HFFc6 (cell line): Measurements from ENCODE around the gene DACH1. TPM values are rescaled to one million over a fixed set of nuclear protein-coding genes. Genes with fewer than 3 reads are reported as not detected.

Experiments used
- DNase-seq: peaks from one replicate; pipeline ENCODE4 v3.0.0-alpha.2; 2018
- H3K27ac Mint-ChIP-seq: 2 replicates; pipeline ENCODE4 v1.8.0; 2020; ENCODE audit warnings: mild to moderate bottlenecking, mixed read lengths
- H3K27me3 Mint-ChIP-seq: 2 replicates; pipeline ENCODE4 v1.8.0; 2021; ENCODE audit warnings: mild to moderate bottlenecking, moderate library complexity, mixed read lengths; ENCODE audit not compliant: insufficient read depth
- H3K36me3 Mint-ChIP-seq: 2 replicates; pipeline ENCODE4 v1.8.0; 2021; ENCODE audit warnings: low read depth, mixed read lengths
- H3K4me1 Mint-ChIP-seq: 2 replicates; pipeline ENCODE4 v1.8.0; 2020; ENCODE audit warnings: low read depth, mixed read lengths
- H3K4me3 Mint-ChIP-seq: 2 replicates; pipeline ENCODE4 v1.8.0; 2020; ENCODE audit warnings: mild to moderate bottlenecking, moderate library complexity, mixed read lengths
- H3K9me3 Mint-ChIP-seq: 2 replicates; pipeline ENCODE4 v1.8.0; 2020; ENCODE audit warnings: mild to moderate bottlenecking, mixed read lengths
- total RNA-seq, 6 experiments: library from RNA; stranded (reverse); fragmentation: NEBNext Ultra II Directional; extraction: Animal tissue kit (Norgen Biotek cat#: 25700); gene quantifications; 2 replicates in 1 of 6; 3 replicates in 5 of 6; pipeline ENCODE4 v1.2.3, GENCODE V29; 2021
- TF ChIP-seq, protein P1 (sequence below): fragments of 200-600 bp; sonication (generic); IDR thresholded peaks from 2 replicates; pipeline ENCODE4 v1.5.0; 2021; ENCODE audit warnings: antibody characterized with exemption, mild to moderate bottlenecking

Gene DACH1
- total RNA-seq, 6 experiments from 2014 or later: not detected

DNA sequence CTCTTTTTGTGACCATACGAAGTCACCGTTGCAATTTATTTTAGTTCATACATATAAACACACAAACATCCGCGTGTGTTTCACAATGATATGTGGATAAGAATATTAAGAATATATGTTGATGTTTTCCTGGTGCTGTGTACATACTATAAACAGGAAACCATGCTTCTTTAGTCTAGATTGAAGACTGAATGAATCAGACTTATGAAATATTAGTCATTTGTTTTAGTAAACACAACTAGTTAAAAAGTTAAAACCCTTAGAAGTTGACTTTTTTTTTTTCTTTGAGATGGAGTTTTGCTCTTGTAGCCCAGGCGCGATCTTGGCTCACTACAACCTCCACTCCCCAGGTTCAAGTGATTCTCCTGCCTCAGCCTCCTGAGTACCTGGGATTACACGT, 257.7 kb downstream of the DACH1 start:
- Mint-ChIP-seq H3K9me3 (peaks cover 31% of the 10 kb centered on the region), H3K36me3 (no peaks in the 10 kb centered on the region), H3K4me3 (no peak overlapping the region), H3K27me3 (no peaks in the 10 kb centered on the region), H3K4me1 (no peaks in the 10 kb centered on the region), H3K27ac (no peak overlapping the region)
- TF ChIP-seq, protein P1, sequence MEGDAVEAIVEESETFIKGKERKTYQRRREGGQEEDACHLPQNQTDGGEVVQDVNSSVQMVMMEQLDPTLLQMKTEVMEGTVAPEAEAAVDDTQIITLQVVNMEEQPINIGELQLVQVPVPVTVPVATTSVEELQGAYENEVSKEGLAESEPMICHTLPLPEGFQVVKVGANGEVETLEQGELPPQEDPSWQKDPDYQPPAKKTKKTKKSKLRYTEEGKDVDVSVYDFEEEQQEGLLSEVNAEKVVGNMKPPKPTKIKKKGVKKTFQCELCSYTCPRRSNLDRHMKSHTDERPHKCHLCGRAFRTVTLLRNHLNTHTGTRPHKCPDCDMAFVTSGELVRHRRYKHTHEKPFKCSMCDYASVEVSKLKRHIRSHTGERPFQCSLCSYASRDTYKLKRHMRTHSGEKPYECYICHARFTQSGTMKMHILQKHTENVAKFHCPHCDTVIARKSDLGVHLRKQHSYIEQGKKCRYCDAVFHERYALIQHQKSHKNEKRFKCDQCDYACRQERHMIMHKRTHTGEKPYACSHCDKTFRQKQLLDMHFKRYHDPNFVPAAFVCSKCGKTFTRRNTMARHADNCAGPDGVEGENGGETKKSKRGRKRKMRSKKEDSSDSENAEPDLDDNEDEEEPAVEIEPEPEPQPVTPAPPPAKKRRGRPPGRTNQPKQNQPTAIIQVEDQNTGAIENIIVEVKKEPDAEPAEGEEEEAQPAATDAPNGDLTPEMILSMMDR: no peak
- no peak for DNase-seq

DNA sequence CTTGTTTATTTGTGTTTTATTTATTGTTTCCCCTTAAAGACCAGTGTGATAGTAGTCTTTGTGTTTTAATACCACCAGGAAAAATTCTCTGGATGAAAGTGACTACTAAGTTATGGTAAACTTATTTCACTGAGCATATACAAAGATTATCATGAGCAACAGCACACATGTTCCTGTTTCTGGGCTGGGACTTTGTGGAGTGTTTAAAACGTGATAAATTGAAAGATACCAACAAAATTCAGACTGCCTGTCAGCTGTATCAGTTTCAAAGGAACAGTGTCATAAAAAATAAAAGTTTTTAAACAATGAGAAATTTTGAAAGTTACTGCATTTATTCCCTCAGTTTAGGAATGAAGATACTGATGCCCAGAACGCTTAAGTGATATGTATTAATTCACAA, 259.4 kb downstream of the DACH1 start:
- TF ChIP-seq, protein P1: no peak
- Mint-ChIP-seq H3K9me3 (peaks cover 24% of the 10 kb centered on the region), H3K4me3 (no peak overlapping the region), H3K4me1 (no peaks in the 10 kb centered on the region), H3K27me3 (no peaks in the 10 kb centered on the region), H3K36me3 (no peaks in the 10 kb centered on the region), H3K27ac (no peak overlapping the region)
- DNase-seq: no peak

DNA sequence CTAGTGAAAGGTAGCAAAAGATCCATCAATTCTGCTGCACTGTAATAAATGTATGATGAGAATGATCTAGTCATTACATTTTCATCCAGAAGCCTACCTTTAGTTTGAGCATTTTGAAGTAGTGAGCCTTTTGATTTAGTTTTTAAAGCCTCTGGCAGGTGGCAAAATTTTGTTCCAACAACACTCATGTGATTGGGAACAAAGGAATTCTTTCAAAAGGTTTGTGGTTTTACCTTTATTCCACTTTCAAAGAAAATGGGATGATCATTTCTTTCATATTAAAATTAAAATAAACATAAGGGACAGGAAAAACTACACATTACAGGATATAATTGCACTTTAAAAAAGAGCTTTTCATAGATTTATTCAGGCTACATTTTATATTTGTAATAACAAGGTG, 260.2 kb downstream of the DACH1 start:
- Mint-ChIP-seq H3K27ac (no peak overlapping the region), H3K27me3 (no peaks in the 10 kb centered on the region), H3K9me3 (peaks cover 21% of the 10 kb centered on the region)

DNA sequence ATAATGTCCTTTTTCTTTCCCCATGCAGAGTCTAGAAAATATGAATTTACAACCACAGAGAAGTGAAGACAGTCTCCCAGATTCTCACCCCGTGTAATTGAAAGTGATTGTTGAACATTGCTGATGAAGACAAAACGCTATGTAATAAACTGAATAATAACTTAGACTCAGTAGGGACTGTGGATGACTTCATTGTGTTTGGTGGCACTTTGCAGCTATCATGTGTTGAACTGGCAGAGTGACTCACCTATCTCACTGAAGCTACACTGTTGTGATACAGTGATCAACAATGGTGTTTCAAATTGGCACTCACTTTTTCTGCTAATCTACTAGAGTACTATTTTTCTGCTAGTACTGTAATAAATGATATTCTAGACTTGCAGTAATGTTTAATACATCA, 261.3 kb downstream of the DACH1 start:
- Mint-ChIP-seq H3K9me3 (peaks cover 18% of the 10 kb centered on the region), H3K27me3 (no peaks in the 10 kb centered on the region), H3K4me3 (no peak overlapping the region), H3K36me3 (no peaks in the 10 kb centered on the region), H3K4me1 (no peaks in the 10 kb centered on the region), H3K27ac (no peak overlapping the region)
- no peak for DNase-seq
- TF ChIP-seq, protein P1: no peak

More for the DNA sequence above, 260.2 kb downstream of the DACH1 start:
- TF ChIP-seq, protein P1: no peak
- Mint-ChIP-seq H3K4me3 (no peak overlapping the region), H3K36me3 (no peaks in the 10 kb centered on the region), H3K4me1 (no peaks in the 10 kb centered on the region)
- DNase-seq: no peak

DNA sequence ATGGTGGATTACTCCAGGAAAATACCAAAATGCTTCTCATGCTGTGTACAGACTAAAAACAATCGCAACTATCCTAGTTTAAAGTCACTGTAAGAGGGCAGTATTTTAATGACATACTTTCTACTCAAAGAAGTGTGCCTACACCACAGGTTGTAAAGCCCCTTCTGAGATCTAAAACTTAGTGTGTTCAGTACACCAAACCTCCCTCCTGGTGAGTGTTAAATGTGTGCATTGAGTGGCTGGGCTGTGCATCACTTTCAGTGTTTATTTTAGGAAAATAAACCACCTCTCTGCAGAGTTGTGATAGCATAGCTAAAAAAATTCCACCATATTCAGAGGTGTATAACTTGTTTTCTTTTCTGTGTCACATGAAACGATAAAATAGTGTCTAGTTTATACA, 263.7 kb downstream of the DACH1 start:
- Mint-ChIP-seq H3K4me3 (no peak overlapping the region), H3K27me3 (no peaks in the 10 kb centered on the region), H3K9me3 (peaks cover 18% of the 10 kb centered on the region; the same call in 1 of the 2 replicates), H3K4me1 (no peaks in the 10 kb centered on the region), H3K36me3 (no peaks in the 10 kb centered on the region), H3K27ac (no peak overlapping the region)
- DNase-seq: no peak
- TF ChIP-seq, protein P1: no peak

DNA sequence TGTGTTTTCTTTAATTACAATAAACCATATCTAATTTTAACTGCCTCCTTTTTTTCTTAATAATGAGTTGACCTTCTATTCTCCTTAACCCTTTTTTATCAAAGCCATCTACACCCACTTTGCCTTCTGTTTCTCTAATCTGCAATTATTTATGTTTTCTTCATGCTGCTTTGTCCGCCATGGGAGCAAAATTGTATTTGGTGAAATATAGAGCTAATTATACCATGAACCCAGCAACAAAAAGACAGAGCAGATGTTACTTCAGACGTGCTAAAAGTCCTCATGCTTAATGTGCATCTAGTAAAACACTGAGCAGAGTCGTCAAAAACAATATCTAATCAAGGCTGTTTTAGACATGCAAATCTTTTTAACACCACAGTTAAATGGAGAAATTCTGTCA, 264.7 kb downstream of the DACH1 start:
- H3K27me3 Mint-ChIP-seq: no peaks in the 10 kb centered on the region
- H3K36me3 Mint-ChIP-seq: no peaks in the 10 kb centered on the region
- H3K4me1 Mint-ChIP-seq: no peaks in the 10 kb centered on the region
- H3K9me3 Mint-ChIP-seq: peaks cover 18% of the 10 kb centered on the region; the same call in 1 of the 2 replicates
- TF ChIP-seq, protein P1: no peak
- H3K4me3 Mint-ChIP-seq: no peak overlapping the region
- DNase-seq: no peak
- no peak overlapping the region for H3K27ac Mint-ChIP-seq
